GM19240 (cell line): Measurements from ENCODE around the gene LAMC3.

ENCODE experiments used
- DNase-seq: peaks from one replicate; pipeline ENCODE4 v3.0.0; 2011; ENCODE audit warnings: low spot score; ENCODE audit not compliant: insufficient read length

The LAMC3 gene

GRCh38 chr9:130977811-130978221 is 31.2 kb upstream of the LAMC3 start:
- no peak for DNase-seq

- no peak for DNase-seq
Measured at GRCh38 chr9:130979591-130980385, 29.2 kb upstream of the LAMC3 start.

GRCh38 chr9:130980526-130980925 is 28.4 kb upstream of the LAMC3 start:
- DNase-seq = no peak

DNA sequence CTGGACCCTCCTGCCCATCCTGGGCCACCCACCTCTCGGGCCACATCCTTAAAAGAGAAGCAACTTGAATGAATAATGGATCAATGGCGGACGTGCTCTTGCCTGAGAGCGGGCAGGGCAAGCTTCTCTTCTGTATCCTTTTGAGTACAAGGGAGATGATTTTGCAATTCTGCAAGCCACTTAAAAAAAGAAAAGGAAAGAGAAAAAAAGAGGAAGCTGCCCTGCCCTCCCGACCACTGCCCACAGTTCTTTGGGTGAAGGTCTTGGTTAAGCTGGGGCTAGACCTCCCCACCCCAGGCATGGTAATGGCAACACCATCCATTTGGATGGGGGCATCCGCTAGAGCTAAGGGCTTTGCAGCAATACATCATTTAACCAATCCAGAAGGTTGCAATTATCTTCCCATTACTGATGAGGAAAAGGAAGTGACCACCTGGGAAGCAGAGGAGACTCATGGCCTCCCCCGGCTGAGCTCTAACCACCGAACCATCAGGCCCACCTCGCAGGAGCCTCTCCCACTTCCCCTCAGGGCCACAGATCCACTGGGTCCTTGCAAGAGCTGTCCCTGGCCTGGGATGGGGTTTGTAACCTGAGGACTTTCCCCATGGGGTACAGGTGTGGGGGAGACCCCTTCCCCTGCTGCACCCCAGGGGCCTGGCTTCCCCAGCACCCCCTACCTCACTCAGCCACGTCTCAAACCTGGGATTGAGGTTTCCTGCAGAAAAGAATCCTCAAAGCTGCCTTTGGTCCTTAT is 27.8 kb upstream of the LAMC3 start:
- no peak for DNase-seq

DNA sequence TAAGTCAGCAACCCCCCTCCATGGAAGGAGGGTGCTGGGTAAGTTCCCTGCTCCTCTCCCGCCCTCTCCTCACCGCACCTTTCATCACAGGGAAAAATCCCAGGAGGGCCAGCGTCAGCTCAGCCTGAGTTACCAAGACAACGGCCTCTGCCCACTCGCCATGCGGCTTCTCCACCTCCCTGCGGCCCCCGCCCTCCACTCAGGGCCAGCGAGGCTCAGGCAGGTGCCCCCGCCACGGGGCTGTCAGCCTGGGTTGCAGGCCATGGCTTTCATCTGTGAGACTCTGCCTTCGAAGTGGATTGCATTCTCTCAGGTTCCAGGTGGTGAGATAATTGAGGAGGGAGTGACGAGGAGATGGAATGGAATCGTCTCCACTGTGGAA is 27.2 kb upstream of the LAMC3 start:
- no peak for DNase-seq

- no peak for DNase-seq
Measured at GRCh38 chr9:130982636-130983358, 26.2 kb upstream of the LAMC3 start.

DNA sequence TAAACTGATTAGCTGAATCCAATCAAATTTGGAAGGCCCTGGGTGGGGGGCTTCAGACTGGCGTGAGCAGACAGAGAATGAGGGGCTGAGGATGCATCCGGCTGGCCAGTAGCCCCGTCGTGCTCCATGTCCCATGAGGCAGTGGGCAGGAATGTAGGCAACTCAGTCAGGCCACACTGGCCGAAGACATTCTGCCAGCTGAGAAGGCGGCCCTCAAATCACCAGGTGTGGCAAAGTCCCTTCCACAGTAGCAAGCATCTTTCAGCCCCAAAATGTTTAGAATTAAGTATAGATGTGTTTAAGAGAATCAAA is 25.7 kb upstream of the LAMC3 start:
- no peak for DNase-seq

GRCh38 chr9:130983970-130984369 is 25.0 kb upstream of the LAMC3 start:
- DNase-seq = no peak

- no peak for DNase-seq
Measured at GRCh38 chr9:130984521-130984920, 24.5 kb upstream of the LAMC3 start.

- DNase-seq = no peak
Measured at GRCh38 chr9:130985029-130985428, 23.9 kb upstream of the LAMC3 start.

DNA sequence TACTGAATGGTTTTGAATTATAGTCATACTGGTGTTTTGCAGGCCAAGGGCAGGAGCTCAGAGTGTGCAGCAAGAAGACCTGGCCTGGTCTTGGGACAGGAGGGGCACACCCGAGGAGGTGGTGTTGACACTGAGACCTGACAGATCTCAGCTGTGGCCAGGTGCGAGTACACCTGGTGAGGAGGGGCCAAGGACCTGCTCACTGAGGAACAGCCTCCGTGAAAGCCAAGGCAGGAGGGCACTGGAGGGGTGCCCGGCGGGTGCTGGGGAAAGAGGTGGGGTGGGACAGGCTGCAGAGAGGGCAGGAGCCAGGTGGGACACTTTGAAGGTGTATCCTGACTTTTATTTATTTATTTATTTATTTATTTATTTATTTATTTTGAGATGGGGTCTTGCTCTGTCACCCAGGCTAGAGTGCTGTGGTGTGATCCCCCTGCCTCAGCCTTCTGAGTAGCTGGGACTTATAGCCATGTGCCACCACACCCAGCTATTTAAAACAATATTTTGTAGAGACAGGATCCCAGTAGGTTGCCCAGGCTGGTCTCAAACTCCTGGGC is 23.3 kb upstream of the LAMC3 start:
- DNase-seq = no peak

DNA sequence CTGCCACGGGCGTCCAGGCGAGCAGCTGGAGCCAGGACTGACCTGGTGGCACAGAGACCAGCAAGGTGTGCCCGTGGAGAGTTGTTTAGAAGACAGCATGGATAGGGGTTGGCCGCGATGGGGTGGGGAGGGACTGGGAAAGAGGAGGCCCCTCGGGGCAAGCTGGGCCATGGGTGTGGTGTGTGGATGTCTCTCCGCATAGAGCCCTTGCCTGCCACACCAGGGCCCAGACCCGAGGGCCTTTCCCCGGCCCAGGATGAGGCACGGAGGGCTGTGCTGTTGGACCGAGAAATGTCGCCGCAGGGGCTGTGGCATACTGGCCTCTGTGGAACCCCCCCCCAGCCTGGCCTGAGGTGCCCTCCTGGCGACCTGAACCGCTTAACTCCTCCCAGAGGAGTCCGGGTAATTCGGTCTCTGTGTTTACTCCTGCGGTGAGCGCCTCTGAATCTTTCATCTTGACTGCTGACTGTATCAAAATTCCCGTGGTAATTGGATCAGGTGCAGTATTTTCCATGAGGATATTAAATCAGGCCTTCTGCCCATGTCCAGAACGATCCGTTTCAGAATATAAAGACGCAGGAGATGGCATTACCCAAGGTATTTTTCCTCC is 22.5 kb upstream of the LAMC3 start:
- no peak for DNase-seq

DNA sequence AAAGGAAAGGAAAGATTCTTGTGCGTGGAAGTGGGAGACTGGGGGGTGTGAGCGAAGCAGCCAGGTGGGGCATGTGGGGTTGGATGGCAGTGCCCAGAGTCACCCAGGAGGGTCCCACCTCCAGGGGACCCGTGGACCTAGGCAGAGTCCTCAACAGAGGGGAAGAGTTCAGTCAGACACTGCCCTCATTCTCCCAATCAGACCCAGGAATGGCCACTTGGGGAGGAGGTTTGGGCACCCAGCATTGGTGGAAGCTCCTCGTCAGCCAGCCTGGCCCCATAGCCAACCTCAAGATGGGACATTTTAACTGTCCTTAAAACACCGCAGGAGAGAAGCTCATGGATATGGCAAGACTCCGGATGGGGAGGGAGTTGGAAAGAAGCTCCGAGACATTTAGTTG is 21.9 kb upstream of the LAMC3 start:
- DNase-seq = no peak

GRCh38 chr9:130987738-130988399 is 21.1 kb upstream of the LAMC3 start:
- no peak for DNase-seq

DNA sequence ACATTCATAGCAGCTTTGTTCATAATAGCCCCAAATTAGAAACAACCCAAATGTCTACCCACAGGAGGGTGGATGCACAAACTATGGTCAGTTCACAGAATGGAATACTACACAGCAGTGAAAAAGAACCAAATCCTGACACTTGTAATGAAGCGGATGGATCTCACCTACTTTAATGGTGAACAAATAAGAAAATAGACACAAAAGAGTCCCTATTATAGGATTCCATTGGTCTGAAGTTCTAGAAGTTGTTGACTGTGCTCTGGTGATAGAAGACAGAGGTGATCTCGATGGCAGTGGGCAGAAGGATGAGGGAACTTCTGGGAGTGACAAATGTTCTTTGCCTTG is 20.6 kb upstream of the LAMC3 start:
- DNase-seq = no peak

GRCh38 chr9:130988905-130989304 is 20.1 kb upstream of the LAMC3 start:
- DNase-seq = no peak

- DNase-seq = no peak
Measured at GRCh38 chr9:130989391-130989790, 19.6 kb upstream of the LAMC3 start.

- no peak for DNase-seq
Measured at GRCh38 chr9:130989891-130990290, 19.1 kb upstream of the LAMC3 start.

DNA sequence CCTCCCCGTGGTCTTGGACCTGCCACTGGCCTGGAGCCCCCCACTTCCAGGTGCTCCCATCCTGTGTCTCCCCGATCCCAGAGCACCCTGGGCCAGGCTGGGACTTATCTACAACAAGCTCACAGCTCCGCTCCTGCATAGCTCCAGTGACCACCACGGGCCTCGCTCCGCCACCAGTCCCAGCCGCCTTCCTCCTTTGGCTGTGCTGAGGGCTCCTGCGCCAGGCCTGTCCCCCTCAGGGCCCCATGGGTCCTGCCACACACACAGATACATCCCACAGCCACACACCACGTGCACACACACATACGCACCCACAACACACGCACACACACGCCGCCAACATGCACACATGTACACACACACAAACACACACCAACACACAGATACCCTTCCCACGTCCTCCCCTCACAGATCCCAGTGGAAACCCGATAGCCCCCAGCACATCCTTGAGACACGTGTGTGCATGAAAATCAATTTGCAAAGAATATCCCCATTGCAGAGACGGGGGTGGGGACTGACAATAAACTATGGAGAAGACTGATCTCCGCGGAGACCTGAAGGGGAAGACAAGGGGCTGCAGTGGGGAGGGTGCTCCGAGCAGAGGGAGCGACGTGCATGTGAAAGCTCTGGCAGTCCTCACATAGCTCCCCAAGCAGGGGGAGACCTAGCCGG is 18.5 kb upstream of the LAMC3 start:
- no peak for DNase-seq

DNA sequence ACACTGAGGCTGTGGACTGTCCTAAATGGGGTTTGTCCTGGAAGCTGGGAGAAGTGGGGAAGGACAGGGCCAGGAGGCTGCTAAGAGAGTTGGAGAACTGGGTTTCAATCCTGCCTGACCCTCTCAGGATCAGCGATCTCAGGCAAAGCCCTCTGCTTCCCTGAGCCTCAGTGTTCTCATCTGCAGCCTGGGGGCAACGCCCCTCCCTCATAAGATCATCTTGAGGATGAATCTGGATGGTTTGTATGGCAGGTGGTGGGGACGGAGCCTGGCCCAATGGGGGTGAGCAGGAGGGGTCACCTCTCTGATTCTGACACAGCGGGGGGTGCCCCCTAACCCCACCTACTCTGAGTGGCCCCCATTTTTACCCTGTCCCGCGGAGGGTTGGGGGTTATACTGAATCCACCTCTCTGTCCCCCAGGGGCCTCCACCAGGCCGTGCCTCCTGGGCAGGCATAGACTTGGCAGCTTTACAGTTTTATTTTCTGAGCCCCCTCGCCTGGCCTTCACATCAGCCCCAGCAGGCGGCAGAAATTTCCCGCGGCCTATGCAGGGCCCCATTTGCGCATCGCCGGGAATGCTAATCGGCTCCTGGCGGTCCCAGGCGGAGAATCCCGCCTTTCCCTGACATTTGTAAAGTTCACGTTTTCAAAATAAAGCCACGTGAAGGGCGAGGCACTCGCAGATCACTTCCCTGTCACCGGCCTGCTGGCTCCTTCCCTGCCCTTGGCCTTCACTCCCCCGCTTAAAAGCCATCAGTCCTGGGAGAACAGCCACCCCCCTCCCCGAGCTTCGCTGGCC is 17.8 kb upstream of the LAMC3 start:
- no peak for DNase-seq
